Measurements from ENCODE around the gene NRGN.

Gene NRGN

DNA sequence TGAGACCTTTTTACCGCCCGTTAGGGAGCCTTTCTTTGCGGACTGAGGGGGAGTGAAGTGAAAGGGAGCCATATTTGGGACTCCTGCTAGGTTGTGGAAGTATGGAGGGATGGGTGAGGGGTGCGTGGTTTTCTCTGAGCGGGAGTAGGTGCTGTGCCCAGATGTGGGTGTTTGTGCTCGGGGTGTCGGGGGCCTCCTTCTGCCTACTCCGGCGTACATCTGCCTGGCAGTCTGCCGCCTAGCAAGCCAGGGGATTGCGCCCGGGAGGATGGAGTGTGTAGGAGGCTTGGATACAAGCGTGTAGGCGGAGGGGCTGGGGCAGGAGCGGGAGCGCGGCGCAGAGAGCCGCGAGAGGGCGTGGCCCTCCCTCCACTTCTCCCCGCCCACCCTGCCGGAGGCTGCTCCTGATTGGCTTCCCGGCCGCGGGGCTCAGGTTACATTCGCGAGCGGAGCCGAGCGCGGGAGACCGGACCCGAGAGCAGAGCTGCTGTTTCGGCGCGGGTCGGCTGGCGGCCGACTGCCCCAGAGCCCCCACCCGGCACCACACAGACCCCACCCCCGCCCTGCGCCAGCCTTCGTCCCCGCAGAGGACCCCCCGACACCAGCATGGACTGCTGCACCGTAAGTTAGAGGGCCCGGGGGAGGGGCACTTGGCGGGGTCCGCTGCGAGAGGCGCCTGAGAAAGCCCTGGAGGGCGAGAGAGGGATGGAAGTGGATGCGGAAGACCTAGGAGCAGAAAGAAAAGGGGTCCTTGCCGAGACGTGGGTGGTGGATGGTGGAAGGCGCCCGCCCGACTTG, at the start of gene NRGN:
Gene NRGN, plus strand, starts transcription at position 464 of the 798 bp plus-strand sequence. Its CDS starts 143 bp downstream, at position 607.
- H3K79me2 ChIP-seq: no peaks in the 10 kb centered on the region
- no peaks in the 10 kb centered on the region for H3K36me3 ChIP-seq (ENCODE audit: control insufficient read depth, insufficient read depth, low read length)
- H3K9ac ChIP-seq: no peak within 1 kb of the TSS
- no peaks in the 10 kb centered on the region for H3K27me3 ChIP-seq (ENCODE audit: control insufficient read depth, insufficient read depth, low read length)
- H3K9me3 ChIP-seq (ENCODE audit: control insufficient read depth, low read length): no peaks in the 10 kb centered on the region
- H3K4me1 ChIP-seq: no peaks in the 10 kb centered on the region
- no peak within 1 kb of the TSS for H3K27ac ChIP-seq
- peak within 1 kb of the TSS; percentile 42 for H3K4me3 ChIP-seq (ENCODE audit: low read depth, low read length)
- peak within 1 kb of the TSS; percentile 68 for H3K4me2 ChIP-seq (ENCODE audit: low read length)
- H2AFZ ChIP-seq: peak within 1 kb of the TSS; percentile 62
- TF ChIP-seq, protein P1, sequence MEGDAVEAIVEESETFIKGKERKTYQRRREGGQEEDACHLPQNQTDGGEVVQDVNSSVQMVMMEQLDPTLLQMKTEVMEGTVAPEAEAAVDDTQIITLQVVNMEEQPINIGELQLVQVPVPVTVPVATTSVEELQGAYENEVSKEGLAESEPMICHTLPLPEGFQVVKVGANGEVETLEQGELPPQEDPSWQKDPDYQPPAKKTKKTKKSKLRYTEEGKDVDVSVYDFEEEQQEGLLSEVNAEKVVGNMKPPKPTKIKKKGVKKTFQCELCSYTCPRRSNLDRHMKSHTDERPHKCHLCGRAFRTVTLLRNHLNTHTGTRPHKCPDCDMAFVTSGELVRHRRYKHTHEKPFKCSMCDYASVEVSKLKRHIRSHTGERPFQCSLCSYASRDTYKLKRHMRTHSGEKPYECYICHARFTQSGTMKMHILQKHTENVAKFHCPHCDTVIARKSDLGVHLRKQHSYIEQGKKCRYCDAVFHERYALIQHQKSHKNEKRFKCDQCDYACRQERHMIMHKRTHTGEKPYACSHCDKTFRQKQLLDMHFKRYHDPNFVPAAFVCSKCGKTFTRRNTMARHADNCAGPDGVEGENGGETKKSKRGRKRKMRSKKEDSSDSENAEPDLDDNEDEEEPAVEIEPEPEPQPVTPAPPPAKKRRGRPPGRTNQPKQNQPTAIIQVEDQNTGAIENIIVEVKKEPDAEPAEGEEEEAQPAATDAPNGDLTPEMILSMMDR (IDR thresholded peaks at IDR 0.05): no peak

DNA sequence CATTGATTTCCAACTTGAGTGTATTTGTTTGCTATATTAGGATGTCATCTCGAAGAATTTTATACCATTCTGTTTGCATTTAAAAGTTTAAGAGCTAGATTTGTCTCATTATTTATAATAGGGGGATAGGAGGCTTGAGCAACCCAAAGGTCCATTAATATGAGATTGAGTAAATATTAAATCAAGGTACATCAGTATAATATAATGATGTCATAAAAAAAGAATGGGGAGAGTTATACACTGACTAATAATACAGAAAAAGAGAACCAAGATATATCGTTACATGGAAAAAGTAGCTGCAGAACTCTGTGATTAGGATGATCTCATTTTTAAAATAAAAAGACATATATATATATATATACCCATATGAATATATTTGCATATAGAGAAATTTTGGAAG, 46.6 kb upstream of the NRGN start:
- Histone ChIP-seq H3K9ac (no peak overlapping the region), H3K4me1 (no peaks in the 10 kb centered on the region), H3K36me3 (ENCODE audit: control insufficient read depth, insufficient read depth, low read length) (no peaks in the 10 kb centered on the region), H3K9me3 (ENCODE audit: control insufficient read depth, low read length) (no peaks in the 10 kb centered on the region), H3K79me2 (no peaks in the 10 kb centered on the region), H3K4me2 (ENCODE audit: low read length) (no peak overlapping the region), H3K27ac (no peak overlapping the region), H3K4me3 (ENCODE audit: low read depth, low read length) (no peak overlapping the region), H3K27me3 (ENCODE audit: control insufficient read depth, insufficient read depth, low read length) (no peaks in the 10 kb centered on the region), H2AFZ (no peak overlapping the region)
- TF ChIP-seq, protein P1 (IDR thresholded peaks at IDR 0.05): no peak

DNA sequence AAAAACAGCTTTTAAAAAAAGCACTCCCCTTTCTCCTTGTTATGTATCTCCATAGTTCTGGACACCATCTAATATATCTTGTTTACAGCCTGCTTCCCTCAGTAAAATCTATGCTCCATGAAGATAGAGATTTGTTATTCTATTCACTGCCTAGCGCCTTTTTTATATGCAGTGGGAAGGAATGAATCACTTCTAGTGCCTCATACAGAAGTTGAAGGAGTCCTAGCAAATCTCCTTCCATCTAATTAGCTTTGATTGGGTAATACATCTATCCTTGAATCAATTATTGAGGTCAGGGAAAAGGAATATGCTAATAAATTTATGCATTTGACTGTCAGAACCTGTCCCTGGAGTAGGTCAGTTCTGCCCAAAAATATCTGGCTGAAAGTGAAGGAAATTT, 40.2 kb upstream of the NRGN start:
- H2AFZ ChIP-seq: no peak overlapping the region
- no peaks in the 10 kb centered on the region for H3K79me2 ChIP-seq
- no peak overlapping the region for H3K4me2 ChIP-seq (ENCODE audit: low read length)
- H3K4me1 ChIP-seq: no peaks in the 10 kb centered on the region
- TF ChIP-seq, protein P1 (IDR thresholded peaks at IDR 0.05): no peak
- H3K27me3 ChIP-seq (ENCODE audit: control insufficient read depth, insufficient read depth, low read length): no peaks in the 10 kb centered on the region
- H3K9ac ChIP-seq: no peak overlapping the region
- H3K9me3 ChIP-seq (ENCODE audit: control insufficient read depth, low read length): no peaks in the 10 kb centered on the region
- H3K36me3 ChIP-seq (ENCODE audit: control insufficient read depth, insufficient read depth, low read length): no peaks in the 10 kb centered on the region
- no peak overlapping the region for H3K4me3 ChIP-seq (ENCODE audit: low read depth, low read length)
- H3K27ac ChIP-seq: no peak overlapping the region

DNA sequence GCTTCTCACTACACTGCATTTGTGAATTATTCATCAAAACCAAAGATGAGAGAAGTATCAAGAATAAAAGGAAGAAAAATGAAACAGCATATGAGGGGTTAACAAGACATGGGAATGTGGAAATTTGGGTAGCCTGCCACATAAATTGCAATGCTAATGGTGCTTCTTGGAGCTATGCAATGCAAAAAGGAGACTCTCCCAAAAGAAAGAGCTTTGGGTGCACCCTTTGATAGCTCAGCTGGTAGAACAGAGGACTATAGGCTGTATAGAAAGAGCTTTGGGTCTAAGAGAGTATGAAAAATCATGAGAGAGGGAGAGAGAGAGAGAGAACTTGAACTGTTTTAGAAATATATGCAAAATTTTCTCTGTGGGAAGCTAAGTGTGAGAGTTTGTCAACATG, 39.7 kb upstream of the NRGN start:
- Histone ChIP-seq H3K36me3 (ENCODE audit: control insufficient read depth, insufficient read depth, low read length) (no peaks in the 10 kb centered on the region), H3K4me3 (ENCODE audit: low read depth, low read length) (no peak overlapping the region), H2AFZ (no peak overlapping the region), H3K27ac (no peak overlapping the region), H3K79me2 (no peaks in the 10 kb centered on the region), H3K9ac (no peak overlapping the region), H3K4me2 (ENCODE audit: low read length) (no peak overlapping the region), H3K27me3 (ENCODE audit: control insufficient read depth, insufficient read depth, low read length) (no peaks in the 10 kb centered on the region), H3K9me3 (ENCODE audit: control insufficient read depth, low read length) (no peaks in the 10 kb centered on the region), H3K4me1 (no peaks in the 10 kb centered on the region)
- TF ChIP-seq, protein P1 (IDR thresholded peaks at IDR 0.05): no peak

DNA sequence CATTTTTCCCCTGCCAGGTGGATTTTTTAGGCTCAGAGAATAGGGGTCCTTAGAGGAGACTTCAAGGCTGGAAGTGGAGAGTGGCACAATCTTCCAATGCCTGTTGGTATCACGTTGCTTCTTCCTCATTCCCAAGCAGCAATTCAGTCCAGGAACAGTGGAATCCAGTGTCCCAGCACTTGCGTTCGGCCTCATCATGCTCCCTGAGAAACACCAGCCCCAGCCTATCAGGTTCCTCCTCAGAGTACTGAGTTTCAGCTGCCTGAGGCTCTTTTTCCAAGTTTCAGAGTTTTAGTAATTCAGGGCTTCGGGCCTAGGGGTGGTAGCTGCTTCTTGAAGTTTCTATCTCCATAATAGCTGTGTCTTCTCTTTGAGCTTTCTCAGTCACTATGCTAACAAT, 31.9 kb upstream of the NRGN start:
- no peak overlapping the region for H3K4me3 ChIP-seq (ENCODE audit: low read depth, low read length)
- H3K4me1 ChIP-seq: no peaks in the 10 kb centered on the region
- no peak overlapping the region for H3K4me2 ChIP-seq (ENCODE audit: low read length)
- TF ChIP-seq, protein P1 (IDR thresholded peaks at IDR 0.05): no peak
- no peak overlapping the region for H3K27ac ChIP-seq
- no peaks in the 10 kb centered on the region for H3K36me3 ChIP-seq (ENCODE audit: control insufficient read depth, insufficient read depth, low read length)
- H3K9me3 ChIP-seq (ENCODE audit: control insufficient read depth, low read length): no peaks in the 10 kb centered on the region
- H3K79me2 ChIP-seq: no peaks in the 10 kb centered on the region
- H3K27me3 ChIP-seq (ENCODE audit: control insufficient read depth, insufficient read depth, low read length): no peaks in the 10 kb centered on the region
- H3K9ac ChIP-seq: no peak overlapping the region
- no peak overlapping the region for H2AFZ ChIP-seq
